HG03521 (cell line): ENCODE data around the gene OTX1.

Source experiments
- ATAC-seq: cut with Tn5 transposase; IDR thresholded peaks from one replicate; pipeline ENCODE4 v1.9.1; 2021; ENCODE audit warnings: mild to moderate bottlenecking, moderate library complexity; ENCODE audit not compliant: unreplicated experiment

Gene OTX1

GRCh38 chr2:63046961-63047320 is 3.7 kb upstream of the OTX1 start:
- ATAC-seq, result no peak

- no peak for ATAC-seq
Observed at GRCh38 chr2:63047321-63048279, 3.0 kb upstream of the OTX1 start.

GRCh38 chr2:63048367-63049171 is 2.1 kb upstream of the OTX1 start:
- ATAC-seq, result no peak

- no peak for ATAC-seq
Observed at GRCh38 chr2:63049211-63049969, 1.2 kb upstream of the OTX1 start.

GRCh38 chr2:63049970-63050333 is 678 bp upstream of the OTX1 start:
- ATAC-seq, result no peak

- no peak for ATAC-seq
Observed at GRCh38 chr2:63051042-63051794, 588 bp downstream of the OTX1 start.

GRCh38 chr2:63051795-63052333 is 1.2 kb downstream of the OTX1 start:
- no peak for ATAC-seq

GRCh38 chr2:63052411-63053080 is 1.9 kb downstream of the OTX1 start:
- no peak for ATAC-seq

GRCh38 chr2:63053081-63053888 is 2.7 kb downstream of the OTX1 start:
- ATAC-seq, result no peak

GRCh38 chr2:63053889-63054602 is 3.4 kb downstream of the OTX1 start:
- no peak for ATAC-seq

- ATAC-seq, result no peak
Observed at GRCh38 chr2:63054841-63055225, 4.2 kb downstream of the OTX1 start.

GRCh38 chr2:63055226-63056106 is 4.8 kb downstream of the OTX1 start:
- no peak for ATAC-seq

GRCh38 chr2:63056107-63057050 is 5.7 kb downstream of the OTX1 start:
- no peak for ATAC-seq

GRCh38 chr2:63057249-63058143 is 6.9 kb downstream of the OTX1 start:
- ATAC-seq, result no peak
